Measurements from ENCODE around the gene HIRIP3.
"Not testable (repeated sequence)": the region's sequence is repeated elsewhere in the genome, so short reads cannot be mapped to it uniquely, and the experiment has no call there.

Gene HIRIP3

GRCh38 chr16:29982560-29983419 is 12.6 kb downstream of the HIRIP3 start:
- no peak for DNase-seq

- no peak for DNase-seq
Measured at GRCh38 chr16:29978564-29979270, 16.7 kb downstream of the HIRIP3 start.

GRCh38 chr16:29978081-29978480 is 17.3 kb downstream of the HIRIP3 start:
- no peak for DNase-seq

GRCh38 chr16:29977063-29977825 is 18.2 kb downstream of the HIRIP3 start:
- no peak for DNase-seq

GRCh38 chr16:29975811-29976511 is 19.5 kb downstream of the HIRIP3 start:
- peak; percentile 75 for DNase-seq

GRCh38 chr16:29975134-29975538 is 20.3 kb downstream of the HIRIP3 start:
- no peak for DNase-seq

- peak; percentile 59 for DNase-seq
Measured at GRCh38 chr16:29974291-29975133, 20.9 kb downstream of the HIRIP3 start.

GRCh38 chr16:29973384-29974246 is 21.8 kb downstream of the HIRIP3 start, which contains the start of gene TAOK2:
Gene TAOK2, plus strand, starts transcription at chr16:29973868. Its CDS starts 3,905 bp downstream, at chr16:29977773.
- DNase-seq: peak; percentile 100

- no peak for DNase-seq
Measured at GRCh38 chr16:29972992-29973383, 22.4 kb downstream of the HIRIP3 start.

- no peak for DNase-seq
Measured at GRCh38 chr16:29972500-29972899, 22.9 kb downstream of the HIRIP3 start.

- no peak for DNase-seq
Measured at GRCh38 chr16:29971304-29971703, 24.1 kb downstream of the HIRIP3 start.

GRCh38 chr16:29968205-29968604 is 27.2 kb downstream of the HIRIP3 start:
- DNase-seq: no peak

GRCh38 chr16:29963021-29963743 is 32.2 kb downstream of the HIRIP3 start:
- DNase-seq: no peak

GRCh38 chr16:29962344-29962994 is 32.9 kb downstream of the HIRIP3 start:
- DNase-seq: peak; percentile 29

GRCh38 chr16:29961479-29962343 is 33.7 kb downstream of the HIRIP3 start, which contains the start of gene TMEM219:
Gene TMEM219, plus strand, starts transcription at chr16:29962079. Its CDS starts 1,065 bp downstream, at chr16:29963144.
- DNase-seq: peak; percentile 96

GRCh38 chr16:29961127-29961478 is 34.3 kb downstream of the HIRIP3 start:
- DNase-seq: no peak

- DNase-seq: not testable (repeated sequence)
Measured at GRCh38 chr16:29959821-29960220, 35.6 kb downstream of the HIRIP3 start.

- DNase-seq: no peak
Measured at GRCh38 chr16:29959293-29959692, 36.1 kb downstream of the HIRIP3 start.

Data from hematopoietic multipotent progenitor cell treated with erythropoietin and hydrocortisone succinate and interleukin-3 and kit ligand, for 4 days (in vitro differentiated cells).